ENCODE results near the gene SCTR.

DNA sequence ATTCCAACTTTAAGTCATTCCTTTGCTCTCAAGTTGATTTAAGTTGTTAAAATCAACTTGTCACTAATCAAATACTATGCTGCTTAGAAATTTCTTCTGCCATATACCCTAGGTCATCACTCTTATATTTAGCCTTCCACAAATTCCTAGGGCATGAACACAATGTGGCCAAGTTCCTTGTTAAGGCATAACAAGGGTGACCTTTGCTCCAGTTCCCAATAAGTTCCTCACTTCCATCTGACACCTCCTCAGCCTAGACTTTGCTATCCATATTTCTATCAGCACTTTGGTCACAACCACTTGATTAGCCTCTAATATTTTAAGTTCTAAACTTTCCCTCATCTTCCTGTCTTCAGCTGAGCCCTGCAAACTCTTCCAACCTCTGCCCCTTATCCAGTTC lies 102.5 kb downstream of the SCTR start:
- TF ChIP-seq, protein P1, sequence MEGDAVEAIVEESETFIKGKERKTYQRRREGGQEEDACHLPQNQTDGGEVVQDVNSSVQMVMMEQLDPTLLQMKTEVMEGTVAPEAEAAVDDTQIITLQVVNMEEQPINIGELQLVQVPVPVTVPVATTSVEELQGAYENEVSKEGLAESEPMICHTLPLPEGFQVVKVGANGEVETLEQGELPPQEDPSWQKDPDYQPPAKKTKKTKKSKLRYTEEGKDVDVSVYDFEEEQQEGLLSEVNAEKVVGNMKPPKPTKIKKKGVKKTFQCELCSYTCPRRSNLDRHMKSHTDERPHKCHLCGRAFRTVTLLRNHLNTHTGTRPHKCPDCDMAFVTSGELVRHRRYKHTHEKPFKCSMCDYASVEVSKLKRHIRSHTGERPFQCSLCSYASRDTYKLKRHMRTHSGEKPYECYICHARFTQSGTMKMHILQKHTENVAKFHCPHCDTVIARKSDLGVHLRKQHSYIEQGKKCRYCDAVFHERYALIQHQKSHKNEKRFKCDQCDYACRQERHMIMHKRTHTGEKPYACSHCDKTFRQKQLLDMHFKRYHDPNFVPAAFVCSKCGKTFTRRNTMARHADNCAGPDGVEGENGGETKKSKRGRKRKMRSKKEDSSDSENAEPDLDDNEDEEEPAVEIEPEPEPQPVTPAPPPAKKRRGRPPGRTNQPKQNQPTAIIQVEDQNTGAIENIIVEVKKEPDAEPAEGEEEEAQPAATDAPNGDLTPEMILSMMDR (IDR thresholded peaks at IDR 0.05; ENCODE audit: control extremely low read depth in 1 of 3, insufficient read depth in 1 of 3, low read depth in 1 of 3, low read length in 3 of 3): no peak
- TF ChIP-seq KDM1A (IDR thresholded peaks at IDR 0.05; ENCODE audit: borderline replicate concordance, low read length) (no peak), RAD21 (IDR thresholded peaks at IDR 0.05 in 1 of 2, conservative IDR thresholded peaks at IDR 0.05 in 1 of 2; ENCODE audit: low read depth in 2 of 2, low read length in 2 of 2) (no peak), SAP30 (IDR thresholded peaks at IDR 0.05; ENCODE audit: insufficient read depth, insufficient replicate concordance, low read length) (no peak), TAF1 (IDR thresholded peaks at IDR 0.05; ENCODE audit: low read depth, low read length) (no peak)

Measured in H1 (cell line).